ENCODE data around the gene DOK4. TPM values are rescaled to one million over a fixed set of nuclear protein-coding genes. Genes with fewer than 3 reads are reported as not detected.

DOK4 gene
- total RNA-seq, 1 donor from 2014 or later, result 23.2 TPM

DNA sequence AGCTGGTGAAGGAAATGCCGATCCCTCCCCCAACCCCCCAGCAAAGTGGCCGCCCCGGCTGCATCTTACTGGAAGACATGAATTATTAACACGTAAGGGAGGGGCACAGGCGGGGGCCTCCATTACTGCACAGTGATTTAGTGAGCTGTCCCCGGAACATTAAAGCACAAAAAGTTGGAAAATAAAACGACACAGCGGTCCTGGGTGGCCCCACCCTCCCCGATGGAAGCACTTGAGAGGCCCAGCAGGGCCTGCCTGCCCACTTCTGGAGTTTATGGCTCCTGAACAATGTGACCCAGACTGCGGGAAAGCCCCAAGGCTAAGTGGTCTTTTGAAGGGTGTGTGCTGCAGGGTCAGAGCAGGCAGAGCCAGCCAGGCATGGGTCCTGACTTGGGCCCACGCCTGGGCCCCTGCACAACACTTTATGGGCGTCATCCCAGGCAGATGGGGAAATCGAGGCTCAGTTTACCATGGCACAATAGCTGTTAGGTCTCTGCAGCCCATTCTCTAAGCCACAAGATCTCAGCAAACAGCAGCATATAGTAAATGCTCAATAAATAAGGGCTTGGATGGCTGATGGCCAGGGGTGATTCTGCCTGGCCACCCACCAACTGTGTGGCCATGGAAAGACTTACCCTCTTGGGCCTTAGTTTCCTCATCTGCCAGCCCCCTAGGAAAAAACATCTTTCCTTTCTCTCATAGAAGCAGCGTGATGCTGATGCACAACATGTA, 27.2 kb upstream of the DOK4 start:
- no peak overlapping the region for H3K4me3 ChIP-seq (ENCODE audit: low read depth, low read length)
- H3K27me3 ChIP-seq (ENCODE audit: control insufficient read depth, insufficient read depth, low read length), result no peaks in the 10 kb centered on the region
- TF ChIP-seq, protein P1, sequence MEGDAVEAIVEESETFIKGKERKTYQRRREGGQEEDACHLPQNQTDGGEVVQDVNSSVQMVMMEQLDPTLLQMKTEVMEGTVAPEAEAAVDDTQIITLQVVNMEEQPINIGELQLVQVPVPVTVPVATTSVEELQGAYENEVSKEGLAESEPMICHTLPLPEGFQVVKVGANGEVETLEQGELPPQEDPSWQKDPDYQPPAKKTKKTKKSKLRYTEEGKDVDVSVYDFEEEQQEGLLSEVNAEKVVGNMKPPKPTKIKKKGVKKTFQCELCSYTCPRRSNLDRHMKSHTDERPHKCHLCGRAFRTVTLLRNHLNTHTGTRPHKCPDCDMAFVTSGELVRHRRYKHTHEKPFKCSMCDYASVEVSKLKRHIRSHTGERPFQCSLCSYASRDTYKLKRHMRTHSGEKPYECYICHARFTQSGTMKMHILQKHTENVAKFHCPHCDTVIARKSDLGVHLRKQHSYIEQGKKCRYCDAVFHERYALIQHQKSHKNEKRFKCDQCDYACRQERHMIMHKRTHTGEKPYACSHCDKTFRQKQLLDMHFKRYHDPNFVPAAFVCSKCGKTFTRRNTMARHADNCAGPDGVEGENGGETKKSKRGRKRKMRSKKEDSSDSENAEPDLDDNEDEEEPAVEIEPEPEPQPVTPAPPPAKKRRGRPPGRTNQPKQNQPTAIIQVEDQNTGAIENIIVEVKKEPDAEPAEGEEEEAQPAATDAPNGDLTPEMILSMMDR (IDR thresholded peaks at IDR 0.05; ENCODE audit: insufficient read depth, low read length, poor library complexity, severe bottlenecking), result no peak
- H3K36me3 ChIP-seq (ENCODE audit: control insufficient read depth, insufficient read depth, low read length), result no peaks in the 10 kb centered on the region
- no peak for DNase-seq (ENCODE audit: low read depth)

DNA sequence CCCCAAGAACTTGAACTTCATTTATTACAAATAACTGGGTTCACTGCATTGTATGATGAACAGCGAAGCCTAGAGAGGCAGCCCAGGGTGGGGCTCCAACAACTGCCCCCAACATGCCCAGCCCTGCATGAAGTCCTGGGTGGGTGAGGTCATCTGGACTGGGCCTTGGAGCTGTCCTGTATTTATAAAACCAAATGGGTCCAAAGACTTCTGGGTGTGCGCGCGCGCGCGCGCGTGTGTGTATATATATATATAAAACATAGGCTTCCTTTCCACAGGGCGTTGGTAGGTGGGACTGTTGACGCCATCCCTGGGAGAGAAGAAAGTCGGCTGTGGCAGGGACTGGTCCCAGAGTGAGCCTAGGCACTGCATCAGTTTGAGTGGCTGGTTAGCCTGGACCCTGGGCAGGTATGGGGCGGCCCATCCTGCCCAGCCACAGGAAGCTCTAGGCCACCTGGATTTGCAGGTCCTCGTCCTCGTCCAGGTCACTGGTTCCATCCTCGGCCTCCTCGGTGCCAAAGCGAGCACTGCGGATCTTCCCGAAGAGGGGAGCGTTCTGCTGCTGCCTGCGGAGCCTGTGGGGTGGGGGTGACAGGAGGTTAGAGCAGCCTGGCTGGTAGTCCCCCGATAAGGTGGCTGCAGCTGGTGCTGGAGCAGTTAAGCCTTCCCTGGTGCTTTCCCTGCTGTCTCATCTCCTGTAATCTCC, 26.2 kb upstream of the DOK4 start:
- no peaks in the 10 kb centered on the region for H3K36me3 ChIP-seq (ENCODE audit: control insufficient read depth, insufficient read depth, low read length)
- no peak overlapping the region for H3K4me3 ChIP-seq (ENCODE audit: low read depth, low read length)
- peaks cover 4% of the 10 kb centered on the region for H3K27me3 ChIP-seq (ENCODE audit: control insufficient read depth, insufficient read depth, low read length)
- TF ChIP-seq, protein P1 (IDR thresholded peaks at IDR 0.05; ENCODE audit: insufficient read depth, low read length, poor library complexity, severe bottlenecking), result no peak
- DNase-seq (ENCODE audit: low read depth), result no peak

GRCh38 chr16:57510016-57510871, 24.0 kb upstream of the DOK4 start:
- H3K4me3 ChIP-seq (ENCODE audit: low read depth, low read length), result no peak overlapping the region
- peaks cover 4% of the 10 kb centered on the region for H3K27me3 ChIP-seq (ENCODE audit: control insufficient read depth, insufficient read depth, low read length)
- TF ChIP-seq, protein P1 (IDR thresholded peaks at IDR 0.05; ENCODE audit: insufficient read depth, low read length, poor library complexity, severe bottlenecking), result no peak
- no peaks in the 10 kb centered on the region for H3K36me3 ChIP-seq (ENCODE audit: control insufficient read depth, insufficient read depth, low read length)
- no peak for DNase-seq (ENCODE audit: low read depth)

- TF ChIP-seq, protein P1 (IDR thresholded peaks at IDR 0.05; ENCODE audit: insufficient read depth, low read length, poor library complexity, severe bottlenecking), result no peak
- Histone ChIP-seq H3K4me3 (ENCODE audit: low read depth, low read length) (no peak overlapping the region), H3K36me3 (ENCODE audit: control insufficient read depth, insufficient read depth, low read length) (no peaks in the 10 kb centered on the region), H3K27me3 (ENCODE audit: control insufficient read depth, insufficient read depth, low read length) (peaks cover 8% of the 10 kb centered on the region)
- DNase-seq (ENCODE audit: low read depth), result no peak
Measured at GRCh38 chr16:57509231-57509923, 23.1 kb upstream of the DOK4 start.

DNA sequence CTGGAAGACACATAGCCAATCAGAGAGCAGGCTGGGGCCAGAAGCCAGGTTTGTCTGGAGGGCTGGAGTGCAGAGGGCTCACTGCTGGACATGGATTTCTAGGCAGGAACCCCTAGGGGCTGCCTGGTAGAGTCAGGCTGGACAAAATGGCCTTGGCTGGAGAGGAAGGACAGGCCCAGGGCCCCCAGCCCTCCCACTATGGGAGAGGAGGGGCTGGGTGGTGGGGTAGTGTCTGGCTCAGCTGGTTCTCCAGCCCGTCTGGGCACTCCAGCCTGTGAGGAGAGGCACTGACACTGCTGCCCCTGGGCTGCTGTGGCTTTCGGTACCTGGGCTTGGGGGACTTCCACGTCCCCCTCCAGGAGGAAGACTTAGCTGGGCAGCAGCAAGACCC, 21.7 kb upstream of the DOK4 start:
- TF ChIP-seq, protein P1 (IDR thresholded peaks at IDR 0.05; ENCODE audit: insufficient read depth, low read length, poor library complexity, severe bottlenecking), result no peak
- Histone ChIP-seq H3K36me3 (ENCODE audit: control insufficient read depth, insufficient read depth, low read length) (no peaks in the 10 kb centered on the region), H3K27me3 (ENCODE audit: control insufficient read depth, insufficient read depth, low read length) (peaks cover 19% of the 10 kb centered on the region), H3K4me3 (ENCODE audit: low read depth, low read length) (no peak overlapping the region)
- no peak for DNase-seq (ENCODE audit: low read depth)

Data from kidney epithelial cell (primary cell).